Measurements from ENCODE around the gene BANK1. TPM values are rescaled to one million over a fixed set of nuclear protein-coding genes. Genes with fewer than 3 reads are reported as not detected.

Gene BANK1
- total and polyA plus RNA-seq, 2 donors (not counting 1 experiment from before 2014, with no cell fraction given): 353 to 354 TPM

DNA sequence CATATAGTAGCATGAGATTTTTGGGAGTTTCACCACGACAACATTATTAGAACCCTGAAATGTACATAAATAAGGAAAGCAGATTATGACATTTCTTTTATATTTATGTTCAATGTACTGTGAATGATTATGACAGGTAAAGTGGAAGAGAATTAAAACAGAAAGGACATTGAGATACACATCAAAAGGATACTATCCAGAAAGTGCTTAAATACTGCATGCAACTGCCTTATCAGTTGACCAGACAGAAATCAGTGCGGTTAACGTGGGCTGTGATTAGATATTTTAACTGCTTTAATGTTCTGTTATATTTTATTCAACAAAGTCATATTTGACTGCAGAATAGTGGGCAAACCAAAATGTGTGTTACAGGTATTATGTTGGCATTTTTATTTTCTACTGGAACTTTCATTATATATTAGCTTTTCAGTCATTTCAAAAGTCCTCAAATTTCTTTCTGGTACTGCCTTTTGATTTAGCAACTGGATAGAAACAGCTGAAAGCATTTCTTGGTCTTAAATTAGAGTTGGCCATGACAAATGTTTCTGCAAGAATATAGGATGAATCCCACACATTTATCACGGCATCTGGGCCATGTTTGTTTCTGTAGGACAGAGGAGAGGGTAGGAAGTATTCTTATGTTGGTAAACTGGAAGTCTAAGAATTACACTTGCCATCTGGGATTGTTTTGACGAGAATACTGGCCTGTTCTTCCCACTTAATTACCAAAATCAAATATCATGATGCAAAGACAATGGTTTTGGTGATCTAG is 299.5 kb downstream of the BANK1 start:
- Mint-ChIP-seq H3K27ac (no peak overlapping the region), H3K9me3 (ENCODE audit: insufficient read depth) (no peaks in the 10 kb centered on the region), H3K27me3 (peaks cover 9% of the 10 kb centered on the region), H3K4me3 (no peak overlapping the region), H3K4me1 (no peaks in the 10 kb centered on the region)
- ChIA-PET POLR2A (no interaction called here), CTCF (no interaction called here)
- peaks cover 0 to 3% (median 0%) of the 10 kb centered on the region in 4 experiments for H3K27me3 ChIP-seq (replicated peaks in 1 of 4; ENCODE audit: control extremely low read depth in 1 of 4, control insufficient read depth in 3 of 4, insufficient read depth in 4 of 4, low read length in 3 of 4)
- TF ChIP-seq CTCF (IDR thresholded peaks at IDR 0.05) (no peak), EZH2 (IDR thresholded peaks at IDR 0.05; ENCODE audit: borderline replicate concordance, insufficient read depth, low read depth, low read length, poor library complexity, severe bottlenecking) (no peak)
- no peak overlapping the region for H3K9ac ChIP-seq (ENCODE audit: low read length)
- H4K20me1 ChIP-seq (ENCODE audit: control insufficient read depth, insufficient read depth, low read length, poor library complexity, severe bottlenecking): no peaks in the 10 kb centered on the region
- intact Hi-C loops (cut with micrococcal nuclease): no loop called here
- H2AFZ ChIP-seq (ENCODE audit: insufficient read depth, low read depth, low read length, poor library complexity, severe bottlenecking): no peak overlapping the region
- H3K4me3 ChIP-seq (ENCODE audit: control extremely low read depth in 1 of 5, extremely low read depth in 1 of 5, insufficient read depth in 1 of 5, low read depth in 2 of 5, low read length in 4 of 5): no peak overlapping the region
- DNase-seq: no peak
- no peaks in the 10 kb centered on the region for H3K79me2 ChIP-seq (ENCODE audit: control insufficient read depth, insufficient read depth, low read length)
- WGBS (ENCODE audit: insufficient coverage): no CpG with 5 or more reads among the region's 5 CpGs
- H3K4me1 ChIP-seq (ENCODE audit: control insufficient read depth in 2 of 2, insufficient read depth in 2 of 2, low read length in 2 of 2): no peaks in the 10 kb centered on the region
- H3K27ac ChIP-seq (ENCODE audit: low read length in 2 of 2): no peak overlapping the region
- peaks cover 0 to 2% (median 0%) of the 10 kb centered on the region in 3 donors for H3K9me3 ChIP-seq (ENCODE audit: control extremely low read depth in 1 of 3, control insufficient read depth in 2 of 3, insufficient read depth in 1 of 3, low read length in 2 of 3)
- H3K36me3 ChIP-seq (replicated peaks in 1 of 2; ENCODE audit: control extremely low read depth in 1 of 2, control insufficient read depth in 1 of 2, extremely low read depth in 1 of 2, insufficient read depth in 2 of 2, low read length in 1 of 2): no peaks in the 10 kb centered on the region
- no peak for ATAC-seq (ENCODE audit: low read depth)
- no peak overlapping the region for H3K4me2 ChIP-seq (replicated peaks; ENCODE audit: low read depth, low read length, poor library complexity, severe bottlenecking)

DNA sequence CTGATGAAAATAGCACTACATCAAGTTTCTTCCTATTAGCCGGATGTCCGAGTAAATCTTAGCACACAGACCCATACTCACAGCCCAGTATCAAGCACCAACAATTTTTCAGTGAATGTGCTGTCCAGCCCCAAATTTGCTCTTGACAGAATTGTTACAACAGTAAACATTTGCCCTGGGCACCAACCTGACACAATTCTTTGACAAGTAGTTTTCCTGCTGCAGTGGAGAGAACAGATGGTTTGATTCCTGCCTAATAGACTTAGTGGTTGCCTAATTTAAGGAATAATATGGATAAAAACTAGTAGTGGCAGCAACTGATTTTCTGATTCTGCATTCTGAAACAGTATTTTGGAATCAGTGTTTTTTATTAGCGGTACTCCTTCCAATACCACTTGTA is 301.1 kb downstream of the BANK1 start:
- H3K9me3 Mint-ChIP-seq (ENCODE audit: insufficient read depth): no peaks in the 10 kb centered on the region
- DNase-seq: no peak
- H3K4me1 Mint-ChIP-seq: no peaks in the 10 kb centered on the region
- H3K4me1 ChIP-seq (ENCODE audit: control insufficient read depth in 2 of 2, insufficient read depth in 2 of 2, low read length in 2 of 2): no peaks in the 10 kb centered on the region
- intact Hi-C loops (cut with micrococcal nuclease): no loop called here
- H3K9ac ChIP-seq (ENCODE audit: low read length): no peak overlapping the region
- ChIA-PET POLR2A (no interaction called here), CTCF (no interaction called here)
- peaks cover 0 to 2% (median 0%) of the 10 kb centered on the region in 3 donors for H3K9me3 ChIP-seq (ENCODE audit: control extremely low read depth in 1 of 3, control insufficient read depth in 2 of 3, insufficient read depth in 1 of 3, low read length in 2 of 3)
- peaks cover 0 to 3% (median 0%) of the 10 kb centered on the region in 4 experiments for H3K27me3 ChIP-seq (replicated peaks in 1 of 4; ENCODE audit: control extremely low read depth in 1 of 4, control insufficient read depth in 3 of 4, insufficient read depth in 4 of 4, low read length in 3 of 4)
- H3K36me3 ChIP-seq (replicated peaks in 1 of 2; ENCODE audit: control extremely low read depth in 1 of 2, control insufficient read depth in 1 of 2, extremely low read depth in 1 of 2, insufficient read depth in 2 of 2, low read length in 1 of 2): no peaks in the 10 kb centered on the region
- WGBS (ENCODE audit: insufficient coverage): 100% methylated on average over 2 of the region's 3 CpGs
- no peak overlapping the region for H3K4me3 Mint-ChIP-seq
- no peak overlapping the region for H3K27ac Mint-ChIP-seq
- H3K27me3 Mint-ChIP-seq: peaks cover 12% of the 10 kb centered on the region
- H3K79me2 ChIP-seq (ENCODE audit: control insufficient read depth, insufficient read depth, low read length): no peaks in the 10 kb centered on the region
- TF ChIP-seq CTCF (IDR thresholded peaks at IDR 0.05): no peak
- no peak for TF ChIP-seq EZH2 (IDR thresholded peaks at IDR 0.05; ENCODE audit: borderline replicate concordance, insufficient read depth, low read depth, low read length, poor library complexity, severe bottlenecking)
- no peak overlapping the region for H3K4me3 ChIP-seq (ENCODE audit: control extremely low read depth in 1 of 5, extremely low read depth in 1 of 5, insufficient read depth in 1 of 5, low read depth in 2 of 5, low read length in 4 of 5)
- no peak overlapping the region for H3K27ac ChIP-seq (ENCODE audit: low read length in 2 of 2)
- no peaks in the 10 kb centered on the region for H4K20me1 ChIP-seq (ENCODE audit: control insufficient read depth, insufficient read depth, low read length, poor library complexity, severe bottlenecking)
- no peak overlapping the region for H3K4me2 ChIP-seq (replicated peaks; ENCODE audit: low read depth, low read length, poor library complexity, severe bottlenecking)
- no peak for ATAC-seq (ENCODE audit: low read depth)
- H2AFZ ChIP-seq (ENCODE audit: insufficient read depth, low read depth, low read length, poor library complexity, severe bottlenecking): no peak overlapping the region

All from B cell (primary cell).